Cardiac muscle cell (in vitro differentiated cells and primary cell): Measurements from ENCODE around the gene PPDPF. TPM values are rescaled to one million over a fixed set of nuclear protein-coding genes. Genes with fewer than 3 reads are reported as not detected.

ENCODE experiments used
- DNase-seq, 2 donors: peaks; one replicate each; pipeline versions ENCODE4 v3.0.0 to v3.0.0-alpha.2; 2010 to 2017; ENCODE audit warnings: low read depth in 1 of 2, low spot score in 1 of 2
- H3K27ac ChIP-seq: fragments of 200-600 bp; sonication (generic); 2 replicates; pipeline ENCODE4 v1.5.1; 2016
- H3K27me3 ChIP-seq: fragments of 200-600 bp; sonication (generic); 2 replicates; pipeline ENCODE4 v1.6.0; 2016; ENCODE audit warnings: control low read depth
- H3K36me3 ChIP-seq: fragments of 200-600 bp; sonication (generic); 2 replicates; pipeline ENCODE4 v1.5.1; 2016; ENCODE audit warnings: control low read depth
- H3K4me1 ChIP-seq: fragments of 200-600 bp; sonication (generic); 2 replicates; pipeline ENCODE4 v1.8.1; 2017; ENCODE audit warnings: low read depth, mild to moderate bottlenecking, mixed run types
- H3K4me3 ChIP-seq: fragments of 200-600 bp; sonication (generic); 2 replicates; pipeline ENCODE4 v1.5.1; 2016; ENCODE audit warnings: mild to moderate bottlenecking
- H3K9me3 ChIP-seq: fragments of 200-600 bp; sonication (generic); 2 replicates; pipeline ENCODE4 v1.5.1; 2017; ENCODE audit warnings: low read depth, mild to moderate bottlenecking, control low read depth
- polyA plus RNA-seq: library from polyadenylated mRNA; unstranded; fragments of >200 nt; fragmentation: Nextera tagmentation; extraction: Ambion mirVana; gene quantifications from 2 replicates; pipeline ENCODE4 v1.2.1, GENCODE V29; 2016
- total RNA-seq: library from RNA; depleted of rRNA; stranded (reverse); fragments of >200 nt; gene quantifications from 2 replicates; pipeline ENCODE4 v1.2.3, GENCODE V29; 2016
- TF ChIP-seq, protein P1 (sequence below): IDR thresholded peaks from 2 replicates; pipeline ENCODE4 v1.5.1; 2012; ENCODE audit warnings: low read depth, mild to moderate bottlenecking, low read length

The PPDPF gene
- total and polyA plus RNA-seq, 2 experiments from 2014 or later = 265 to 368 TPM

DNA sequence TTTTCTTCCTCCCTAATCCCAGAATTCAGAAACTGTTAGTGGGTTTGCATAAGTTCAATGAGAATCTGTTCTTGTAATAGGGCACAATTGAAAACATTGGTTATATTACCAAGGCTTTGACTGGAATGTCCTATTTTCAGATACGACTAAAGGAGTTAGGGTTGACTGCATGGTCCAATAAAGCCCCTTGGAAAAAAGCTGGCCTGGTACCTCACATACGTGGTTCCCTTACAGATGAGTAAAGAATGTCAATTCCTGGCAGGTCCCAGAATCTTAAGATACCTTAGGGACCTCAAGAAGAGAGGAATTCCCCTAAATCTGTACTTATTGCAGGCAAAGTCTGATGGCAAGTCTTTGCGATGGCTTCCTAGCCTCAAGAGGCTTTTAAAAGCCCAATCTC, 4.6 kb downstream of the PPDPF start:
- Histone ChIP-seq H3K36me3 (peaks cover 10% of the 10 kb centered on the region), H3K9me3 (no peaks in the 10 kb centered on the region), H3K4me1 (peaks cover 11% of the 10 kb centered on the region), H3K4me3 (no peak overlapping the region), H3K27ac (no peak overlapping the region), H3K27me3 (no peaks in the 10 kb centered on the region)
- TF ChIP-seq, protein P1, sequence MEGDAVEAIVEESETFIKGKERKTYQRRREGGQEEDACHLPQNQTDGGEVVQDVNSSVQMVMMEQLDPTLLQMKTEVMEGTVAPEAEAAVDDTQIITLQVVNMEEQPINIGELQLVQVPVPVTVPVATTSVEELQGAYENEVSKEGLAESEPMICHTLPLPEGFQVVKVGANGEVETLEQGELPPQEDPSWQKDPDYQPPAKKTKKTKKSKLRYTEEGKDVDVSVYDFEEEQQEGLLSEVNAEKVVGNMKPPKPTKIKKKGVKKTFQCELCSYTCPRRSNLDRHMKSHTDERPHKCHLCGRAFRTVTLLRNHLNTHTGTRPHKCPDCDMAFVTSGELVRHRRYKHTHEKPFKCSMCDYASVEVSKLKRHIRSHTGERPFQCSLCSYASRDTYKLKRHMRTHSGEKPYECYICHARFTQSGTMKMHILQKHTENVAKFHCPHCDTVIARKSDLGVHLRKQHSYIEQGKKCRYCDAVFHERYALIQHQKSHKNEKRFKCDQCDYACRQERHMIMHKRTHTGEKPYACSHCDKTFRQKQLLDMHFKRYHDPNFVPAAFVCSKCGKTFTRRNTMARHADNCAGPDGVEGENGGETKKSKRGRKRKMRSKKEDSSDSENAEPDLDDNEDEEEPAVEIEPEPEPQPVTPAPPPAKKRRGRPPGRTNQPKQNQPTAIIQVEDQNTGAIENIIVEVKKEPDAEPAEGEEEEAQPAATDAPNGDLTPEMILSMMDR = no peak
- no peak for DNase-seq

- Histone ChIP-seq H3K4me3 (no peak overlapping the region), H3K4me1 (peaks cover 11% of the 10 kb centered on the region), H3K27ac (no peak overlapping the region), H3K36me3 (peaks cover 10% of the 10 kb centered on the region), H3K9me3 (no peaks in the 10 kb centered on the region), H3K27me3 (no peaks in the 10 kb centered on the region)
- DNase-seq = no peak
- TF ChIP-seq, protein P1 = no peak
Measured at GRCh38 chr20:63525971-63526370, 5.4 kb downstream of the PPDPF start.

DNA sequence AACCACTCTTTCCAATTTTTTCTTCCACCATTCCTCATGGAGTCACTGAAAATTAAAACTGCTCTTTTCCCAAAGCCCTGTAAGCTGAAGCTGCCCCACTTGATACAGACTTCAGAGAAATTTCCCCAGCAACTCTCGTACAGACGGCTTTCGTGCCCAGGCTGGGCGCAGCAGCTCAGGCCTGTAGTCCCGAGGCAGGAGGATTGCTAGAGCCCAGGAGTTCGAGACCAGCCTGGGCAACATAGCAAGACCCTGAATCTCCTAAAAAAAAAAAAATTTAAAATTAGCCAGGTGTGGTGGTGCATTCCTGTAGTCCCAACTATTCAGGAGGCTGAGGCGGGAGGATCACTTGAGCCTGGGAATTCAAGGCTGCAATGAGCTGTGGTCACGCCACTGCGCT, 6.6 kb downstream of the PPDPF start:
- TF ChIP-seq, protein P1 = no peak
- no peak overlapping the region for H3K4me3 ChIP-seq
- DNase-seq = no peak
- H3K27me3 ChIP-seq = no peaks in the 10 kb centered on the region
- H3K27ac ChIP-seq = no peak overlapping the region
- peaks cover 2% of the 10 kb centered on the region for H3K4me1 ChIP-seq
- no peaks in the 10 kb centered on the region for H3K9me3 ChIP-seq
- peaks cover 8% of the 10 kb centered on the region for H3K36me3 ChIP-seq

DNA sequence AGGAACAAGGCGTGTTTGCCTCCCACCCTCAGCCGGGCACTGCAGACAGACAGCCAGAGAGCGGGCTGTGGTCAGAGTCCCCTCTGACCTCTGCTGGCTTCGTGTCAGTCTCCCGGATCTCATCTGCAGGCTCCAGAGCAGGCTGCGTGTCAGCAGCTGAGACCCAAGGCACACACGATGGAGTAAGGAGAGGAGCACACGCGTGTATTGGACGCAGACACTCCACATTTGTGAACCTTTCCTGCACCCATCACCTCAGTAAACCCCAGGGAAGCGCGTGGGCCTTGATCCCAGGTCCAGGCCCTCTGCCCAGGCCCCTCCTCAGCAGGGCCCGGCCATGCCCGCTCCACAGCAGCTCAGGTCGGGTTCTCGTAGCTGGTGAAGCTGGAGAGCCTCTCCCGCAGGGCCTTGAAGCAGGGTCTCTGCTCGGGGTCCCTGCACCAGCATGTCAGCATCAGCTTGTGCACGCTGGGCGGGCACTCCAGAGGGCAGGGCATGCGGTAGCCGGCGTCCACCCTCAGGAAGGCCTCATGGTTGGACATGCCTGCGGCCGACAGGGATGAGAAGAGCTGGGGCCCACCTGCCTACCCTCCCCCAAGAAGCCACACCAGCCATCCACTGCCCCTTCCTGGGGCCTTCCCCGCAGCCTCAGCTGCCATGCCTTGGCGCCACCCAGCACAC, 8.8 kb downstream of the PPDPF start:
- no peaks in the 10 kb centered on the region for H3K9me3 ChIP-seq
- TF ChIP-seq, protein P1 = no peak
- H3K4me1 ChIP-seq = peaks cover 9% of the 10 kb centered on the region
- no peak overlapping the region for H3K4me3 ChIP-seq
- H3K27ac ChIP-seq = no peak overlapping the region
- H3K36me3 ChIP-seq = no peaks in the 10 kb centered on the region
- no peaks in the 10 kb centered on the region for H3K27me3 ChIP-seq
- DNase-seq = no peak

GRCh38 chr20:63529861-63530787, 9.6 kb downstream of the PPDPF start:
- Histone ChIP-seq H3K27me3 (no peaks in the 10 kb centered on the region), H3K4me3 (no peak overlapping the region), H3K4me1 (peaks cover 11% of the 10 kb centered on the region), H3K9me3 (no peaks in the 10 kb centered on the region), H3K36me3 (no peaks in the 10 kb centered on the region), H3K27ac (no peak overlapping the region)
- DNase-seq = no peak
- TF ChIP-seq, protein P1 = no peak
